K562 (cell line): ENCODE results near the gene RNF144A. TPM values are rescaled to one million over a fixed set of nuclear protein-coding genes. Genes with fewer than 3 reads are reported as not detected.

Experiments
- ATAC-seq: fragments of 200-7000 bp; cut with Tn5 transposase; 3 replicates; pipeline ENCODE4 v1.9.1; 2020; ENCODE audit warnings: moderate library complexity
- BruUV-seq: library from RNA; stranded (reverse); fragments of 400-500 nt; replicated peaks from 2 replicates; lab custom pipeline; 2021; lab: Mats Ljungman, UMichigan
- CTCF ChIA-PET: fragments of 300-600 bp; formaldehyde crosslinking; extraction: SDS; loops from one replicate; lab custom pipeline; 2021; ENCODE audit warnings: low intra/inter-chr PET ratio; lab: Yijun Ruan, JAX
- POLR2A ChIA-PET: fragments of 300-600, 350-650 bp; sonication (Branson Sonifier 250); formaldehyde crosslinking; extraction: SDS; loops from one replicate; lab custom pipeline; 2021; ENCODE audit warnings: antibody characterized with exemption, inconsistent platforms; lab: Yijun Ruan, JAX
- DNase-seq, 4 experiments: peaks; one replicate each; pipeline versions ENCODE4 v3.0.0 to v3.0.0-alpha.2; 2011 to 2018; ENCODE audit warnings: low spot score in 3 of 4, mixed read lengths in 3 of 4; ENCODE audit errors: extremely low read depth in 1 of 4
- FAIRE-seq: peaks from 2 replicates; lab custom pipeline; 2011; peaks lifted over from hg19 to GRCh38; lab: Jason Lieb, UNC
- H2AFZ ChIP-seq: 2 replicates; pipeline ENCODE4 v1.6.0; 2011; ENCODE audit warnings: low read depth, low read length, control low read depth, inconsistent platforms
- H3K27ac ChIP-seq: fragments of 200-600 bp; 3 replicates; pipeline ENCODE4 v1.8.0; 2011; ENCODE audit warnings: low read depth, mild to moderate bottlenecking, control low read depth, inconsistent platforms, low read length, moderate library complexity, mixed read lengths; ENCODE audit errors: extremely low read depth
- H3K27me3 ChIP-seq, 2 experiments: fragments of 300-600 bp in 1 of 2; 2 replicates in 1 of 2; 3 replicates in 1 of 2; pipeline versions ENCODE4 v1.6.0 to v1.8.0; 2011; ENCODE audit warnings: inconsistent platforms in 2 of 2, low read length in 2 of 2, mild to moderate bottlenecking in 1 of 2, mixed read lengths in 1 of 2, moderate library complexity in 1 of 2; ENCODE audit not compliant: control insufficient read depth in 2 of 2, insufficient read depth in 2 of 2
- H3K36me3 ChIP-seq: fragments of 300-600 bp; 3 replicates; pipeline ENCODE4 v1.8.0; 2011; ENCODE audit warnings: mild to moderate bottlenecking, low read length, inconsistent platforms; ENCODE audit not compliant: control insufficient read depth, insufficient read depth
- H3K4me1 ChIP-seq, 2 experiments: fragments of 200-600 bp in 1 of 2; replicated peaks in 1 of 2; 2 replicates in 1 of 2; 3 replicates in 1 of 2; pipeline versions ENCODE4 v1.5.1 to v1.8.0; 2011; ENCODE audit warnings: inconsistent platforms in 2 of 2, low read length in 2 of 2, mild to moderate bottlenecking in 1 of 2, mixed read lengths in 1 of 2, moderate library complexity in 1 of 2; ENCODE audit not compliant: control insufficient read depth in 2 of 2, insufficient read depth in 2 of 2
- H3K4me2 ChIP-seq: 2 replicates; pipeline ENCODE4 v1.6.1; 2011; ENCODE audit warnings: low read length, control low read depth, inconsistent platforms, mixed read lengths; ENCODE audit not compliant: insufficient read depth
- H3K4me3 ChIP-seq: fragments of 200-600 bp; sonication (generic), shearing (Covaris generic); 2 replicates; pipeline ENCODE4 v1.5.1; 2016; ENCODE audit warnings: control low read depth, inconsistent platforms
- H3K79me2 ChIP-seq: fragments of 200-600 bp; 3 replicates; pipeline ENCODE4 v1.8.0; 2011; ENCODE audit warnings: low read length, inconsistent platforms; ENCODE audit not compliant: control insufficient read depth, insufficient read depth
- H3K9ac ChIP-seq, 2 experiments: 2 replicates each; pipeline versions ENCODE4 v1.6.0 to v1.6.1; 2011; ENCODE audit warnings: low read depth in 2 of 2, low read length in 2 of 2, control low read depth in 1 of 2, inconsistent platforms in 1 of 2, mild to moderate bottlenecking in 1 of 2, mixed read lengths in 1 of 2; ENCODE audit not compliant: insufficient read depth in 1 of 2
- H3K9me1 ChIP-seq: one replicate; pipeline ENCODE4 v1.6.0; 2011; ENCODE audit warnings: inconsistent platforms, mild to moderate bottlenecking, low read length, moderate library complexity; ENCODE audit not compliant: control insufficient read depth, insufficient read depth
- H3K9me3 ChIP-seq: replicated peaks from 2 replicates; pipeline ENCODE4 v1.5.1; 2011; ENCODE audit warnings: low read depth, low read length, inconsistent platforms; ENCODE audit not compliant: control insufficient read depth, insufficient read depth
- H4K20me1 ChIP-seq: replicated peaks from 2 replicates; pipeline ENCODE4 v1.6.1; 2011; ENCODE audit warnings: low read length, inconsistent platforms, mixed read lengths; ENCODE audit not compliant: control insufficient read depth, insufficient read depth
- ASH1L ChIP-seq: fragments of 450-650 bp; IDR thresholded peaks from 2 replicates; pipeline ENCODE4 v1.6.1; 2018; ENCODE audit warnings: borderline replicate concordance, mild to moderate bottlenecking, low read depth; ENCODE audit not compliant: partially characterized antibody
- PBX2 ChIP-seq, 2 experiments: IDR thresholded peaks in 1 of 2; conservative IDR thresholded peaks in 1 of 2; 2 replicates each; pipeline ENCODE4 v1.6.1; 2016; ENCODE audit warnings: low read depth in 2 of 2, mild to moderate bottlenecking in 1 of 2, missing compliant biosample characterization in 1 of 2, missing genetic modification characterization in 1 of 2, moderate library complexity in 1 of 2
- SAP30 ChIP-seq: fragments of 200-600 bp; sonication (generic); IDR thresholded peaks from 2 replicates; pipeline ENCODE4 v1.6.1; 2012; ENCODE audit warnings: borderline replicate concordance, low read depth, mild to moderate bottlenecking, moderate library complexity, low read length, control low read depth, inconsistent platforms; ENCODE audit not compliant: insufficient read depth, poor library complexity, severe bottlenecking
- YY1 ChIP-seq, 3 experiments: IDR thresholded peaks; 2 replicates each; pipeline ENCODE4 v1.6.1; 2011; ENCODE audit warnings: low read length in 2 of 3, mild to moderate bottlenecking in 2 of 3, moderate library complexity in 2 of 3, borderline replicate concordance in 1 of 3, control low read depth in 1 of 3, low read depth in 1 of 3; ENCODE audit not compliant: insufficient read depth in 3 of 3, insufficient replicate concordance in 2 of 3, control insufficient read depth in 1 of 3, insufficient read length in 1 of 3; ENCODE audit errors: extremely low read depth in 1 of 3
- ZNF165 ChIP-seq: fragments of 250-450 bp; sonication (Bioruptor Pico); IDR thresholded peaks from 2 replicates; pipeline ENCODE4 v1.4.0; 2020; ENCODE audit warnings: borderline replicate concordance
- WGBS: fragments of 100-300 bp; shearing (Covaris generic); methylation state at CpG from one replicate; pipeline ENCODE4 v1.1.6; 2016; ENCODE audit warnings: low coverage, mixed read lengths; ENCODE audit not compliant: insufficient coverage; ENCODE audit errors: missing lambda C conversion rate; 5-methylcytosine and 5-hydroxymethylcytosine counted together
- in situ Hi-C: fragments of 300-500 bp; cut with MboI; formaldehyde crosslinking; loops from 4 replicates; pipeline ENCODE4 v1.15.0; 2018; ENCODE audit warnings: inconsistent platforms, mixed read lengths
- intact Hi-C: fragments of 100-400 bp; cut with micrococcal nuclease; formaldehyde crosslinking; loops from 2 replicates; pipeline ENCODE4 v1.14.2; 2022
- polyA plus RNA-seq, 8 experiments: library from polyadenylated mRNA; depleted of rRNA in 4 of 8; stranded (reverse) in 5 of 8; unstranded in 3 of 8; fragments of >200 nt; fragmentation: Nextera tagmentation in 2 of 8; fragmentation: Illumina TruSeq in 1 of 8; extraction: Ambion mirVana in 2 of 8; extraction: Trizol in 1 of 8; gene quantifications; 2 replicates each; pipeline versions ENCODE4 v1.2.1 to v1.2.3, GENCODE V29; 2011 to 2014; ENCODE audit warnings: inconsistent platforms in 1 of 8, missing spikeins in 1 of 8
- total RNA-seq, 7 experiments: library from RNA; depleted of rRNA in 6 of 7; stranded (reverse); fragments of >200 nt in 6 of 7; fragmentation: Illumina TruSeq in 2 of 7; extraction: Trizol in 2 of 7; gene quantifications; 2 replicates each; pipeline versions ENCODE4 v1.2.1 to v1.2.3, GENCODE V29; 2011 to 2021; ENCODE audit warnings: low replicate concordance in 1 of 7
- TF ChIP-seq, protein P1 (sequence below): sonication (generic); formaldehyde crosslinking; IDR thresholded peaks from 2 replicates; pipeline ENCODE4 v1.8.0; 2022; ENCODE audit warnings: missing genetic modification reagents, mild to moderate bottlenecking, moderate library complexity, borderline replicate concordance

The RNF144A gene
- total and polyA plus RNA-seq, 9 of the 15 experiments (the other 6 are each of a cell fraction or from before 2014, with no cell fraction given) = 0.96 to 11.3 (median 6.2) TPM

DNA sequence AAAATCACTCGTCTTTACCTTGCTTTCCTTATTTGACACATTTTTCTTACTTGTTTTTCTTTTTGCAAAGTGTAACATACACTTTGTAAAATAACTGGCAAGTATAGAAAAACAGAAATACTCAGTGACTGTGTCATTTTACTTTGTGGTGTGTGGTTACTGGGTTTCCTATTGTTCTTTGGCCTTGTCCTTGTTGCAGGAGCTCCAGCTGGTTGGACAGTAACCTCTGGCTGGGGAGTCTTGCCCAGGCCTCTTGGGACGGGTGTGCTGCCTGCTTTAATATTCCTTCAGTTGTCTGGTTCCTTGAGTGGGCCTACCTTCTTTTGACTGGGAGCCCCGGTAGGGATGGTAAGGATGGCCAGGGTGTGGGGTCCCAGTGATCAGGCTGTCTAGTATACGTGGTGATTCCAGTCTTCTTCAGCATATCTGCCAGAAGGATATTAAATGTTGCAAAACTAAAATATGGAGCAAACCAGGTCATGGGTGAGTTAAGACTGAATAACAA, 53.8 kb downstream of the RNF144A start (continued):
- TF ChIP-seq YY1 (IDR thresholded peaks at IDR 0.05; ENCODE audit: borderline replicate concordance in 1 of 3, control insufficient read depth in 1 of 3, extremely low read depth in 1 of 3, insufficient read depth in 3 of 3, insufficient read length in 1 of 3, insufficient replicate concordance in 2 of 3, low read depth in 1 of 3, low read length in 2 of 3) (no peak), ZNF165 (CRISPR knock-in tag) (no peak), SAP30 (no peak)
- TF ChIP-seq, protein P1, sequence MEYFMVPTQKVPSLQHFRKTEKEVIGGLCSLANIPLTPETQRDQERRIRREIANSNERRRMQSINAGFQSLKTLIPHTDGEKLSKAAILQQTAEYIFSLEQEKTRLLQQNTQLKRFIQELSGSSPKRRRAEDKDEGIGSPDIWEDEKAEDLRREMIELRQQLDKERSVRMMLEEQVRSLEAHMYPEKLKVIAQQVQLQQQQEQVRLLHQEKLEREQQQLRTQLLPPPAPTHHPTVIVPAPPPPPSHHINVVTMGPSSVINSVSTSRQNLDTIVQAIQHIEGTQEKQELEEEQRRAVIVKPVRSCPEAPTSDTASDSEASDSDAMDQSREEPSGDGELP (CRISPR knock-in tag) = no peak

DNA sequence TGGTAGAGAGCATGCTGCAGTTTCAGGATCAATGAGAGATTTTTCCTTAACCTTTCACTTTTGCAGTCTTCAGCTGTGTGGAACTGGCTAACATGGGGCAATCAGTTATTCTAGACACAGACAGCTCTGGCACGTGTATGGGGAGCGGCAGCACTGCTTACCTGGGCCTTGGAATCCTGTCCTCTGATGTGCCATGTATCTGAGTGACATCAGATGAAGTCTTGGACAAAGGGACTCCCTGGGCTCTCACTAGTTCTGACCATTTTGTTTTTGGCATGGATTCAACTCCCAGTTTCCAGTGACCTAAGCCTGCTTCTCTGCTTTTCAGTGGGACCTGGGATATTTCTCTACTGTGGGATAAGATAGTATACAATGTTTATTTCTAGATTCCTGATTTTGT, 54.3 kb downstream of the RNF144A start:
- BruUV-seq = no TSS peak
- H3K4me3 ChIP-seq = no peak overlapping the region
- H3K27ac ChIP-seq = no peak overlapping the region
- ATAC-seq (no peak), FAIRE-seq (no peak), DNase-seq (no peak)
- H3K36me3 ChIP-seq = no peaks in the 10 kb centered on the region
- in situ Hi-C loops = no loop called here
- H4K20me1 ChIP-seq = no peaks in the 10 kb centered on the region
- no peaks in the 10 kb centered on the region for H3K27me3 ChIP-seq
- no peaks in the 10 kb centered on the region; a peak in 1 of 5 replicates for H3K4me1 ChIP-seq
- ChIA-PET POLR2A (no interaction called here), CTCF (no interaction called here)
- H3K4me2 ChIP-seq = no peak overlapping the region
- no peaks in the 10 kb centered on the region for H3K9me1 ChIP-seq
- H3K9me3 ChIP-seq = no peaks in the 10 kb centered on the region
- H3K9ac ChIP-seq = no peak overlapping the region; a peak in 1 of 4 replicates
- intact Hi-C loops = no loop called here
- WGBS = 29% methylated on average over 1 of the region's 2 CpGs
- H3K79me2 ChIP-seq = no peaks in the 10 kb centered on the region
- H2AFZ ChIP-seq = no peak overlapping the region
- no peak for TF ChIP-seq ASH1L
- TF ChIP-seq PBX2 (CRISPR knock-in tag; IDR thresholded peaks at IDR 0.05; ENCODE audit: low read depth) = no peak
- no peak for TF ChIP-seq PBX2 (tag; conservative IDR thresholded peaks at IDR 0.05; ENCODE audit: low read depth)
